DLD1 (cell line): Measurements from ENCODE around the gene LEMD1.
"Not testable (repeated sequence)": the region's sequence is repeated elsewhere in the genome, so short reads cannot be mapped to it uniquely, and the experiment has no call there.

Experiments used
- in situ Hi-C: cut with HindIII; loops from 2 replicates; pipeline ENCODE4 v1.10.0; 2017; ENCODE audit warnings: low sequenced_read_pairs

LEMD1 gene

DNA sequence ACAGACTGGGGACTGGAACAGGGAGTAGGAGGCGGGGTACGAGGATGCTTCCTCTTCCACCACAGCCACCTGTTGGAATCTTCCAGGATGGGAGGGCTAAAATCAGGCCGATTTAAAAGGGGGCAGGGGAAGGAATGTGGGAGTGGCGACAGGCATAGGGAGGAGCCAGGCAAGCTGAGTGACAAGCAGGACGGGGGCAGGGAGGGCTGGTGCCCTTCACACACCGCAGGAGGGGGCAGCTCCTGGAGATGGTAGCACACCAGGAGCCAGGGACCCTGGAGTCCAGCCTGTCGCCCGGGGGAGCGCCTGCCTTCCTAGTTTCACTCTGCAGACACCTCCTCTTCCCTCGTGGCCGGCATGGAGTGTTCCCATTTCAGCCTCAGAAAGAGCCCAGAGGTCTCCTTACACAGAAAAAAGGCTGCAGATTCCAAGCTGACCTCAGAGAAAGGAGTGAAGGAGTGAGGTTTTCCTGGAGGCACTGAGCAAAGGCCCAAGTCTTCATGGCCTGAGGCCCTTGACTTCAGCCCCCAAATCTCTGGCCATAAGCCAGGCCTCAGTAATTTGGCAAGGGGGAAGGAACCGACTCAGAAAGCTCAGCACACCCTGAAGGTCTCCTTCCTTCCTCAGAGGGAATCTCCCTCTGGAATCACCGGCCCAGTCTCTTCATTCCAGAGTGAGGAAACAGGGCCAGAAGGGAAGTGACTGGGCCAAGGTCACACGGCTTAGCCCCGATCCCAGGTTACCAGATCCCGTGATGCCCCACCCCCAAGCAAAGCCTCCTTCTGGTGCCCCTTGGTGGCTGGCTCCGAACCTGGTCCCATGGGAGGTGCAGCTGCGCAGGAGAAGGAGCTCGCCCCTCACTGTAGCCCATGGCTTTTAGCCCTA is 25.8 kb upstream of the LEMD1 start:
- in situ Hi-C loops: no loop called here

DNA sequence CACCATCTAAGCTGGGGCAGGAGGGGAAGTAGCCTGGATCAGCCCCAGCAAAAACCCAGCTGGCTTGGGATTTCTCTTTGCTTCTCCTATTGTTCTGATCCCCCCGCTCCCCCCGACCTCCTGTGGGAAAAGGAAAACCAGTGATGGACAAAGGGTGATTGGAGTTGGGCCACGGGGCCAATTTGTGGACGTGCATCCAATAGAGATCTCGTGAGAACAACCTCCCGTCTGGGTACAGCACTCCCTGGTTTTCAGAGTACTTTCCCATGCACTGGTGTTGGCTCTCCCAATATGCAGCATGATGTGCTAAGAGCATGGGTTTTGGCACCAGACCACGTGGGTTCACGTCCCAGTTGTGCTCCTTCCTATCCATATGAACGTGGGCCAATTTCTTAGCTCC is 25.0 kb upstream of the LEMD1 start:
- in situ Hi-C loops: no loop called here

DNA sequence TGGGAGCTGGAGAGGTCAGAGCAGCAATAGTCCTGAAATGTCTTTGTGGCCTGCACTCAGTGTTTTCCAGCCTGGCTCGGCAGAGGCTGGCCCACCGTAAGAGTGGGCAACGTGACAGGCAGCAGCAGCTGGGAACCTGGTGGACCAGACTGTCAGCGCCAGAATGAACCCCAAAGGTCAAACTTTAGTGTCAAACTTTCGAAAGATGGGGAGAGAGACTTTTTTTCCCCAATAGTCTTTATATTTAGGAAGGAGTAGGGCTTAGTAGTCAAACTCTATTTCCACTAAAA is 23.7 kb upstream of the LEMD1 start:
- in situ Hi-C loops: no loop called here

DNA sequence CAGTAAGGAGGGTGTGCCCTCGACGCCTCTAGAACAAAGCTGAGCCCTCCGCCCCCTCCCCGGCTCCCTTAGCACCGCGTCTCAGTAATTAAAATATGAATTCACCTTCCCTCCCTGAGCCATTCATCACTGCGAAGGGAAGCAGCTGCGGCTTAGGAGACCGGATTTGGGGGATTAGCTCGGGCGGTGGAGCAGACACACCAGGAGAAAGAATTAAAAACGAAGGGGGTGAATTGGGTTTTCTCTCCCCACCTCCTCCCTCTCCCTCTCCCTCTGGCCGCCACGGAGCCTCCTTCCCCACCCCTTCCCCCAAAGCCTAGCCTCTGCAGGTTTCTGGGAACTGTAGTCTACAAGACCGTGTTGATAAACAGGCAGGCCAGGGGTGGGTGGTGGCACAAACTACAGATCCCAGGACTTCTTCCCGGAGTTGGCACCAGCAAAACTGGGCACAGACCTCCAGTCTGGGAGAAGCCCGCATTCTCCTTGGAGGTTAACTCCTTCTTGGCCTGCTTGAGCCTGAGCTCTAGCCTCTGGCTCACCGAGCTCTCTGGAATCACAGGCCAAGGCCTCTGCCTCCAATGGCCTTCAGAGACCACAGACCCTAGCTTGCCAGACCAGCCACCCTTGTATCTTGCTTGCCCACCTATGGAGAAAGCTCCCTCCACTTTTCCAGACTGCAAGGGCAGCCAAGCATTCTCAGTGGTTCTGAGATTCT is 23.2 kb upstream of the LEMD1 start:
- in situ Hi-C loops: no loop called here

DNA sequence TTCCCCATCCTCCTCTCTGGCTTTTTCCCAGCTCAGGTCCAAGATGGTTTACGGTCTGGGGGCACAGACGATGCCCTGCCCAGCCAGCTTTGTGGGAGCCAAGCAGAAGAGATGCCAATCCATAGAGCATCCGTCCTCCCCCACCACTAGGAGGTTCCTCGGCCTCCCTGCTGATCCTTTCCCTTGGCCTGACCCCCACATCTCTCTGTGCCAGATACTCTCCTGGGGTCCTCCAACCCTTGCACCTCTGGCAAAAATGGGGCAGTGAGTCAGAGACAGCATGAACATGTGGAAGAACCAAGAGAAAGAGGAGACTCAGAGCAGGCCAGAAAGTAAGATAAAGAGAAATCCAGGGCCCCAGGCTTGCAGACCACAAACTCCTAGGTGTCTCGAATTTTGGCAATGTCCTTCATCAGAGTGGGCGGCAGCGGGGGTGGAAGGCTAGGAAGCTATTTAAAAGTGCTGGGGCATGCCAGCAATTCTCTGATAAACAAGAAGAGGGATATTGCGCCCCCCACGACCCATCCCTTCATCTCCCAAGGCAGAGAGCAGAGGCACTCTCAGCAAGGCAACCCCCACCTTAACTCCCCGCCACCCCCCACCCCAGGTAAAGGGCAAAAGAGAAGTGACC is 22.6 kb upstream of the LEMD1 start:
- in situ Hi-C loops: no loop called here

DNA sequence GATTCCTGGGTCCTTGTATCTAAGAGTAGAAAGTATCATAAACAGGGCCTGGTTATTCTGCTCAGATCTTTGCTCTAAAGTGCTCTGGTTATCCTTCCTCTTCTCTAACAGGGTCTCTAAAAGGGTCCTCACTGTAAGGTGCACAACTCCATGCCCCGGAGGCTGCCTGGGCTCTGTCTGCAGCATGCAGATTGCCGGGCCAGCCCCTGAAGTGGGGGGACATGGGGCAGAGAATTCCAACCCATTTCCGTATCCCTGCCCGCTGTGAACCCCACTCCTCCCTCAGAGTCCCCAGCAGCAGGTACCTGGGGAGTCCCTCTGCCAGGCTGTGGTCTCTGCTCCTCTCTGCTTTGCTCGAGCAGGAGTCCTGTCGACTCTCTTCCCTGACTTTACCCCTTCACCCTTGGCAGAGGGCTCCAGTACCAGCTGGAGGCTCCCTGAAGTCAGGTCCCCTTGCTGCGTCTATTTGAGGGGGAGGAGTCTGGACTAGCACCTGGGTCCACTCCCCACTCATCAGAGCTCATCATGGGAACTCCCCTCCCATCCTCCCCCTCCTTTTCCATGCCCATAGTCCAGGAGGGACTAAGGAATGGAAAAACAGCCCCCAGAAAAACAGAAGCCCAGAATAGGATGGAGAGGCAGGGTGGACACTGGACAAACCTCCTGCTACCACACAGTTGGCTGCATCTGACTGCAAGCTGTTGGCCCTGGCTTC is 21.9 kb upstream of the LEMD1 start:
- in situ Hi-C loops: no loop called here

DNA sequence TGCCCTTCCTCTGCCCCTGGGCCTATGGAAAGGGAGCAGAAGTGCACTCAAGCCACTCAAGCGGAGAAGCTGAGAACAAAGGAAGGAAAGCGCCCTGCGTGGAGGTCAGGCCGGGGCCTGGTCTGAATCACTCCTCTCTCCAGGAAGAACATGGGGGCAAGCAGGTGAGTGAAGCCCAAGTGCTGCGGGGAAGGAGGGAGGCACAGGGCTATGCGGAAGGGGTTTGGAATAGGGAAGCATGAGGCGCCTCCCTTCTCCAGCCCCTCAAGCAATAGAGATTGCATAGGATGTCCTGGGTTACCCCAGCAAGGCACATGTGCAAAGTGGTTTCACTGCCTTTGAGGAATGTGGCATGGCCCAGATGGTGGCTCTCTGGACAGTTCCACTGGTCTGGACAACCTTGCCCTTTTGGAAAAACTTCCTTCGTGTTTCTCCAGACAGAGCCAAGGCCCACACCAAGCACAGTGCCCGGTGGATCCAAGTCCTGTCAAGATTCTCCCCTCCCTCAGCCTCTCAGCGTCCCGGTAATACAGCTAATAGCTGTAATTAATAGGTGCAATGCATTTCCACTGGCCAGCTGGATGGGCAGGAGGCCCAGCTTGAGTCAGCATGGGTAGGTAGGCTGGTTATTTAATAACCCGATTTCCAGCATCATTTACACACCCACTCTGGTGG is 20.3 kb upstream of the LEMD1 start:
- in situ Hi-C loops: no loop called here

DNA sequence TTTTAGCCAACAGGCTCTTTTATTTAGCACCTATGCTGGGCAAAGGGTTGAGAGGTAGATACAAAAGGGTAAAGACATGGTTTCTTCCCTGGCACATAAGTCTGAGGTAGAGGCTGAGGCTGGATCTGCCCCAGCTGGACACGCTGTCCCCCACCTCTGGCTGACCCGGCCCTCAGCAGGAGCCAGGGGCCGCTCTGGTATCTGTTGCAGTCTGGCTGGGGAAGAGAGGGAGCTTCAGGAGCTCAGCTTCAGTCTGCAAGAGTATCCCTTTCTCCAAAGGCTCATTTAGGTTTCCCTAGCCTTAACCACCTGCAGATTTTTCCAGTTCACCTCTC is 19.8 kb upstream of the LEMD1 start:
- in situ Hi-C loops: no loop called here

DNA sequence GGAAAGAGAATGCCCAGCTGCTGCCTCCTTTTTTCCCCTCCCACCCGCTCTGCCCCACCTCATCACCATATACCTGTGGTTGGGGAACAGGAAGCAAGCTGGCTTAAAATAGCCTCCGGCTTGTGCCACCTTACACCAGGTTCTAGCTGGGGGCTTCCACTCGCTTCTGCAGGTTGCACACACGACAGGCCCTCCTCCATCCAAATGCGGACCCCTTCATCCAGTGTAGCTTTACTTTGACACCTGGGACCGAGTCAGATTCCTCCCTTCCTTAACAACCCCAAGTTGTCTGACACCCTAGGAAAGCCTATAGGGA is 19.4 kb upstream of the LEMD1 start:
- in situ Hi-C loops: no loop called here

DNA sequence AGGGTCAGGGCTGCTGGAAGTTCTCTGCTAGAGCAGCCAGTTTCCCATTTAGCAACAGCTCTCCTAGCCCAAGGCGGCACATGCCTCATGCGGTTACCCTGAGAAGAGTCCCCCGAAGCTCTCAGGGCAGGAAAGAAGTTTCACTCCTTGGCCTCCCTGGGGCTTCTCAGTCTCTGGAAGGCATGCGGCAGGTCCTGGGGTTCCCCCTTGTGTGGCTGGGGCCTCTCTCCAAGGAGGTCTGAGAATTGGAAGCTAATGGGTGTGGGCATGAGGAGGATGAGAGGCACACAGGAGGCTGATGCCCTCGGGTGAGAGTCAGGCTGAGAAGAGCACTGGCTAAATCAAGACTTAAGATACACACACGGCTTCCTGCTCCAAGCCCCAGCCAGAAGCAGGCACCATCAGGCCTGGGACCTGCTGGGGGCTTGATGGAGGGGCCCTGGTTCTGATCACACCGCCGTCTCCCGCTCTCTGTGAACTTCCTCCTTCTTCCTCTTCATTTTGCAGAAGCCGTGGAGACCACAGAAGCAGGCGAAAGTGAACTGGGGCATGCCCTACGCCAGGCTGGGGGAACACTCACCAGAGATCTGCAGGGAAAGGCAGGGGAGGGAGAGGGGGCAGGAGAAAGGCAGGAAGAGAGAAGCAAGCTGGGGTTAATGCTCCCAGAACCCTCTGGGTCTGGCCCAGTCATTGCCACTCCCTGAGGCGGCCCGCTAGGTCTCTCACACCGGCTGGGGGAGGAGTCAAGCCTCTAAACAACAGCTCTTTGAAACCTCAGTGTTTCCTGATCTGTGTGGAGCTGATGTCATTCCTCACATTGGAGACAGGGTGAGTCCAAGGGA is 18.8 kb upstream of the LEMD1 start:
- in situ Hi-C loops: no loop called here

DNA sequence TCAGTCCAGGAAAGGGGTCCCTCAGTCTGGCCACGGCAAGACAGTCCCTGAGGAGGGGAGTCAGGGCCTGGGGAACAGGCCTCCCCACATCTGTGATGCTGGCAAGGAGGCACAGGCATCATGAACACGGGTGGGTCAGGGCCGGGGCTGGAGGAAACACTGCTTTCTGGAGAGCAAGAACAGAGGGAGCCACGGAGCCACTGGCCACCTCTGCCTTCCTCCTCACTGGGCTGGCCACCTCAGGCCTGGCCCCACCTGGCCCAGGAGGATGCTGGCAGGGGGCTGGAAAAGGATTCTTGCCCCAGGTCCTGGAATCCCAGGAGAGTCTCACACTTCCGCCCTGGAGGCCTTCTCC is 18.2 kb upstream of the LEMD1 start:
- in situ Hi-C loops: no loop called here

DNA sequence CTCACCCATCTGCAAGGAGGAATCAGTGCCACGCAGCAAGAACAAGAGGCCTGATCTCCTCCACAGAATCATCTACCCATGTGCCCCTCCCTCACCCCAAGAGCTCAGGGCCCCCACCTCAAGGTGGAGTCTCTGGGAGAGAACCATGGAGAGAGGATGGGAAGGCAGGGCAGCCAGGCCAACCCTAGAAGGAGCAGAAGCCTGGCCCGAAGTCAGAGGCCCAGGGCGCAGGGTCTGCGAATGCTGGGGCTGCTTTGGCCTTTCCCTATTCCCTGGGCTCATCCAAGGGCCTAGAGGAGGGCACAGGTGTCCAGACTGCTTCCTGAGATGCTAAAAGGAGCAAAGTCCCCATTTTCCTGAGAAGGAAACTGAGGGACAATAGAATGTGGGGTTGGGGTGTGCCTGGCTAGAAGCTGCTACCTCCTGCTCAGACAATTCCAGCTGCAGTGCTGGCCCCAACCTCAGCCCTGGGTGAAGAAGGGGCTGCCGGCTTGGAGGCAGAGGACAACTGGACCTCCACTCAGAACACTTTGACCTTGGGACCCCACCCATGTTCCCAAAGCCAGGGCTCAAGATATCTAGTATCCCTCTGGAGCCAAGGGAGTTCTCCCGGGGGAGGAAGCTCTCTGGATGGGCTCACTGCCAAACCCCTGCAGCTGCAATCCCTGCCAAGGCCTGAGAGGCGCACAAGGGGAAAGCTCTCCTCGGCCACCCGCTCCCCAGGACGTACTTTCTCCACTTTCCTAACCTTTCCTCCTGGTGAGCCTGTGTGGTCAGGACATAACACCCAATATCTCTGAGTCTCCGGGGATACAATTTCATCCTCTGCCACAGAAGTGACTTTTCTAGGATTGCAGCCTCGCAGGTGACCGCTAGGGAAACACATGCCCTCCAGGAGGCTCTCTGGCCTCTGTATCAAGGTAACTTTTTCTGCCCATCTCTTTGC is 16.6 kb upstream of the LEMD1 start:
- in situ Hi-C loops: no loop called here

DNA sequence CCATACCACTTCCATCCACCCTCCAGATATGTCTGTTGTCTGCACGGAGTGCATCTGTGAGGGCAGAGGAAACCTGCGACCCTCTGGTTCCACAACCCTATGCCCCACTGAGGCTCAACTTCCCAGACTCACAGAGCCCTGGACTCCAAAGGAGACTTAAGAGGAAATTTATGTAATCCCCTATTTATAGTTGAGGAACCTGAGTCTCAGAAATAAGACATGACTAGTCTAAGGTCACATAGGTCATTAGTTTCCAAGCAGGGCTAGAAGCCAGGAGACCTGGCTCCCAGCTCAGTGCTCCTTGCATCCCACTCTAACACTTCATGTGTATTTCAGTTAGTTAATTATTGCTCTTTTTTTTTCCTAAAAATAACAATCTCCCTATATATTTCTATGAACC is 15.7 kb upstream of the LEMD1 start:
- in situ Hi-C loops: no loop called here

DNA sequence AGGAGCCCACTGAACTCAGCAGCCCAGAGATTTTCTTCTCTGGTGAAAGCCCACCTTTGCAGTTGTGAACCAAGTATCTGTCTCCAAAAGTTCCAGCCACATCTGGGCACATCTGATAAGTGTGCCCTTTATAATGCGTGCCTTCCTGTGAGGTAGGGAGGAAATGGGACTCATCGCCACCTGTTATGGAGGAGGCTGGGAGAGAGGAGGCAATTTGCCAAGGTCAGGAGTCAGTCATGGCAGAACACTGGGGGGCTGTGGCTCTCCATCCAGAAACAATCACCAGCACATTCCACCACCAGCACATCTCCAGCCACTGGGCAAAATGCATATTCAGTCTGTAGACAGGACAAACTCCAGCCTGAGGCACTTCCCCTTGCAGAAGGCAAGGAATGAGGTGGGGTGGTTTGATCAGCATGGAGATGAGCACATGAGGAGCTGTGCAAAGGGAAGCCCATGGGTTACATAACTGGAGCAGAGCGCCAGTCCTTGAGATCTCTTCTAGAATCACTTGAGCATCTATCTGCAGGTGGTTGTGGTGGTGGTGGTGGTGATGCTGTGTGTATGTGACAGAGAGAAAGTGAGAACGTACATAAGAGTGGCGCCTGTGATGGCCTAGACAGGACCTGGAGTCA is 15.0 kb upstream of the LEMD1 start:
- in situ Hi-C loops: no loop called here

DNA sequence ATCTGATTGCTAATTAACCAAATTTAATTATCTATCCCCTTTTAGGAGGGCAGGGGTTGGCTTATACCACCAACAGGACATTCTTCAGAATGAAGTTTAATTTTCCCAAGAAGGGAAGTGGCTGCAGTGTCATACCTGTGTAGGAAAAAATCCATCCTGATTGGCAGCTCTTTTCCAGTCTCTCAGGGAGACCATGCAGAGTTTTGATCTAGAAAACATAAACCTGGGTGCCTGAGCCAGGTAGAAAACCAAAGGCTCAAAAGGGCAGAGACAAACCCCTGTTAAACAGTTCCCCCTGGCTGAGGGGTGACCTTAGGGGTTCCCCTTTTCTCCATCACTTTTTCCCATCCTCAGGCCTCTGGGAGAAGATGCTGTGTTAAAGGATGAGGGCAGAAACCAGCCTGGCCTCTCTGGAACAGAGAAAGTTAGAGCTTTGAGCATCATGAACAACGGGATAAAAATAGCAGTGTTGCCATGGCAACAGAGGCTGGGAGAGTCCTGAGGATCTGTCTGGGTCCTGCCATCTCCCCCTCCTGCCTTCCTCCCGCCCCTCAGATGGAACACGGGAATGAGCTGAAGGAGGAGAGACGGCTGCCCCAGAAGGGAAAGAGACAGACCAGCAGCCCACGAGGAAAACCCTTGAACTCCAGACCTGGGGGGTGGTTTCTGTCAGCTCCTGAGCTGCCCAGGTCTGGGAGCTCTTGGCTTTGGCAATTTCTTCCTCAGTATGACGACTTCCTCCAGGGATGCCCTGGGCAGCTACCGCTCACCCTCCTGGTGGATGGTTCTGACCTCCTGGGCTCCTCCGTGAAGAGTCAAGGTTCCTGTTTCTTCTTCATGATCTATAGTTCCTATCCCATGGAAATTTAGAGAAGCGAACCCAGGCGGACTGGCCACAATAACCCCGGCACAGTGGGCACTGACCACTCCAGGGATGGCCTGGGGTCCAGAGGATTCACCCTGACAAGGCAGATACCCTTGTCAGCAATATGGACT is 14.0 kb upstream of the LEMD1 start:
- in situ Hi-C loops: no loop called here

DNA sequence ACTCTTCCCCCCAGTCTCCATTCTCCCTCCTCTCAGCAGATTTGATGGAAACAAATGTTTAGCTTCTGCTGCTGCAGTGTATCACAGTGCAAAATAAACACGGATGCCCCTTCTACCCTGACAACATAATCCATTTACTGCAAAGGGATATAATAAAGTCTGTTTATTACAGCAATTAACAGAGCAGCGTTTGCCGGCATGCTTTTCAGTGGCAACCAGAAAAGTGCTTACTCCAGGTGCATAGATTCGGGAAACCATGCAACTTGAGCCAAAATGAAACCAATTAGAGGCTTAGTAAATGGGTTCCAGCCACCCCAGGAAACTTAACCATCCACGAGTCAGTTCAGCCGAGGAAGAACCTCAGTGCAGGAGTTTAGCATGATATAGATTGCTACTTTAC is 12.9 kb upstream of the LEMD1 start:
- in situ Hi-C loops: no loop called here

DNA sequence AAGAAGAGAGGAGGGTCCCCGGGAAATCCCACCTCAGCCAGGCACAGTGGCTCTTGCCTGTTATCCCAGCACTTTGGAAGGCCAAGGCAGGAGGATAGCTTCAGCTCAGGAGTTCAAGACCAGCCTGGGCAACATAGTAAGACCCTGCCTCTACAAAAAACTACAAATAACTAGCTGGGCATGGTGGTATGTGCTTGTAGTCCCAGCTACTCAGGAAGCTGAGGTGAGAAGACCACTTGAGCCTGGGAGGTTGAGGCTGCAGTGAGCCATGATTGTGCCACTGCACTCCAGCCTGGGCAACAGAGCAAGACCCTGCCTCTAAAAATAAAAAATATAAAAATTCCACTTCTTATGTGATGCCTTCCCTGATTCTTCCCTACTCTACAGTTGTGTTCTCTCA is 10.8 kb upstream of the LEMD1 start:
- in situ Hi-C loops: not testable (repeated sequence)

DNA sequence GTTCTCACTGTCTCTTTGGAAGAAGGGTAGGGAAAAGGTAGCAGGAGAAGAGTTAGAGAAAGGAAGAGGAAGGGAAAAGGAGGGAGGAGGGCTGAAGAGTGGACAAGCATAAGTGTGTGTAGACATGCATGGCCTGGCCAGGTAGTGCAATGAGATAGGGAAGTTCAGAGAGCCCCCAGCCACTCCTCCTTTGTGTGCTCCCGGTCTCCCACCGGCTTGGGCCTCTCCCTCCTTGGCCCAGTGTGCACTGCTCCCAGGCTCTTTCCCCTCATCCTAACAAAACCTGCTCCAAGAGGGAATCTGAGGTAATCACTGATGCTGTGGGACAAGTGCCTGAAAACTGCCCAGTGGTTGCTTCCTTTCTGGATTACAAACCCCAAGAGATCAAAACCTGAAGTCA is 10.3 kb upstream of the LEMD1 start:
- in situ Hi-C loops: no loop called here
